B cell (primary cell): ENCODE results near the gene CENPW.

Source experiments
- CTCF ChIP-seq: fragments of 200-600 bp; IDR thresholded peaks from one replicate; pipeline ENCODE4 v1.8.0; 2022; ENCODE audit warnings: antibody characterized with exemption, mild to moderate bottlenecking
- EZH2 ChIP-seq: IDR thresholded peaks from 2 replicates; pipeline ENCODE4 v1.6.1; 2012; ENCODE audit warnings: borderline replicate concordance, low read depth, mild to moderate bottlenecking, moderate library complexity, low read length; ENCODE audit not compliant: insufficient read depth, poor library complexity, severe bottlenecking

- TF ChIP-seq CTCF (no peak), EZH2 (no peak)
Observed at GRCh38 chr6:126341126-126341525, 1.2 kb downstream of the CENPW start.
